KBM-7 (cell line): ENCODE measurements around the gene ZNF579.
"Not testable (repeated sequence)": the region's sequence is repeated elsewhere in the genome, so short reads cannot be mapped to it uniquely, and the experiment has no call there.

Source experiments
- DNase-seq: peaks from one replicate; pipeline ENCODE4 v3.0.0-alpha.2; 2015
- in situ Hi-C: fragments of 300-500 bp; cut with MboI; formaldehyde crosslinking; loops from 2 replicates; pipeline ENCODE4 v1.14.3; 2020; ENCODE audit warnings: low sequenced_read_pairs, low pct_unique_long_range_greater_than_20kb, mixed read lengths

ZNF579 gene

GRCh38 chr19:55546822-55547614 lies 33.6 kb downstream of the ZNF579 start:
- DNase-seq: peak; percentile 27
- in situ Hi-C loops: no loop called here

GRCh38 chr19:55546011-55546410 lies 34.6 kb downstream of the ZNF579 start:
- in situ Hi-C loops: no loop called here
- no peak for DNase-seq

- DNase-seq: no peak
- in situ Hi-C loops: no loop called here
Observed at GRCh38 chr19:55545443-55545842, 35.2 kb downstream of the ZNF579 start, which contains the start of gene SBK3. TSS of gene SBK3 (minus strand) at chr19:55545543. CDS start at chr19:55545543, 0 bp downstream.

DNA sequence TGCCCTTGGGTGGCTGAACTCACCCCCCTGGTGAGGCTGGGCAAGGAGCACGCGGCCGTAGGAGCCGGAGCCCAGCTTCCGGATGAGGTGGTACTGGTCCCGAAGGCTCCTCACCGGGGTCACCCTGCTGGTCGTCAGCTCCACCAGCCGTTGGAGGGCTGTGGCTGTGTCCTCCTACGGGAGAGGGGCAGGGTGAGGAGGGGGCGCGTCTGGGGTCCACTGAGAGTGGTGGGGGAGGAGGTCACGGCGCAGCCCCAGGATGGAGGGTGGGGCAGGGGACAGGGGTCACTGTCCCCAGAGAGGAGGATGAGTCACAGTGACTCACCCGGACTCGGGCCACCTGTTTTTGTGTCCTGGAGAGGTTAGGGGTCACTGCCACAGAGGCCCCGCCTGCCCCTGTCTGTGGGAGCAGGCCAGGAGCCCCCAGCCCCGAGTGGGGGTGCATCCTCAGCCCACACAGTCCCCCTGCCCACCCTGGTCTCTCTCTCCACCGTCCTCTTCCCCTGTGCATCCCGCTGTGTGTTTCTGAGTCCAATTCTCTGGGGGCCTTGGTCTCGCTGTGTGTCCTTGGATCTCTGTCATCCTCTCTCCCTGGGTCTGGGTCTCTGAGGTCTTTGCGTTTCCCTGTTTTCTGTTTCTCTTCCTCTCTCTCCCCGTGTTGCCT lies 35.7 kb downstream of the ZNF579 start:
- in situ Hi-C loops: no loop called here
- DNase-seq: no peak

GRCh38 chr19:55544014-55544413 lies 36.6 kb downstream of the ZNF579 start:
- in situ Hi-C loops: no loop called here

DNA sequence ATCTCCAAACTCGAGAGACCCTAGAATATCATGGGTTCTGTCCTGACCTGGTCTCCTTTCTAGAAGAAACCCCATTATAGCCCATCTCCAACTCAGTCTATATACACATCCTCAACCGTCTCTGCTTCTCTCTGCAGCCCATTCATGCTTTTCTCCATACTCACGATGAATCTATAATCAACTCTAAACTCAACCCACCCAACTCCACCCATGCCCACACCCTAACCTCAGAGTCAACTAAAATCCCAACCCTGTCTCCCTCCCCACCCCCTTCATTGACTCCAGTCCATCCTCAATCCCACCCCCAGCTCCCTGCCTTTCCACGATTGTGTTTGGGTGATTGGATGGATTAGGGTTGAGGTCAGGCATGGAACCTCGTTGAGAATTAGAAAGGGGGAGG lies 37.1 kb downstream of the ZNF579 start:
- DNase-seq: no peak
- in situ Hi-C loops: no loop called here

More at GRCh38 chr19:55544014-55544413, 36.6 kb downstream of the ZNF579 start:
- DNase-seq: no peak

DNA sequence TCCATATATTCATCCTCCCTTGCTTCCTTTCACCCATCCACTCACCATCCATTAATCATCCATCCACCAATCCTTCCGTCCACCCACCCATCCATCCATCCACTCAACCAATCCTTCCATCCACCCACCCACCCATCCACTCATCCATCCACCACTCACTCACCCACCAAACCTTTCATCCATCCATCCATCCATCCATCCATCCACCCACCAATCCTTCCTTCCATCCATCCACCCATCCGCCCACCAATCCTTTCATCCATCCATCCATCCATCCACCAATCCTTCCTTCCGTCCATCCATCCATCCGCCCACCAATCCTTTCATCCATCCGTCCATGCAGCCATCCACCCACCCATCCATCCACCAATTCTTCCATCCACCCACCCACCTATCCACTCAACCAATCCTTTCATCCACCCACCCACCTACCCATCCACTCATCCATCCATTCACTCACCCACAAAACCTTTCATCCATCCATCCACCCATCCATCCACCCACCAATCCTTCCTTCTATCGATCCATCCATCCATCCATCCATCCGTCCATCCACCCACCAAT lies 38.3 kb downstream of the ZNF579 start:
- in situ Hi-C loops: no loop called here
- no peak for DNase-seq

DNA sequence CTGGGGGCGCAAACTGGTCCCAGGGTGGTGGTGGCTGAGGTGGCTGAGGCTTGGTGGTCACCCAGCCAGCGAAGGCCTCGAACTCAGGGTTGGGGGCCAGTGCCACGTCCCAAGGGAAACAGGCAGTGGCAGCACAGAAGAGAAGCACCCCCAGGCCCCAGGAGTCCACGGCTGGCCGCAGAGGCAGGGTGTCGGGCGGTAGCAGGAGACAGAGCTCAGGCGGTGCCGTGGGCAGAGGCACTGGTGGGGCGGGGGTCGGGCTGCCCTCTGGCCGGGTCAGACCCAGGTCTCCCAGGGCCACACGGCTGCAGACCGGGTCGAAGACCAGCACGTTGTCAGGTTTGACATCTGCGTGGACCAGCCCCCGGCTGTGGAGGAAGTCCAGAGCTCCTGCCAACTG lies 39.6 kb downstream of the ZNF579 start:
- in situ Hi-C loops: no loop called here
- DNase-seq: no peak

GRCh38 chr19:55540619-55541018 lies 40.0 kb downstream of the ZNF579 start:
- DNase-seq: no peak

GRCh38 chr19:55539090-55539984 lies 41.3 kb downstream of the ZNF579 start:
- in situ Hi-C loops: no loop called here
- no peak for DNase-seq

More at GRCh38 chr19:55540619-55541018, 40.0 kb downstream of the ZNF579 start:
- in situ Hi-C loops: no loop called here

DNA sequence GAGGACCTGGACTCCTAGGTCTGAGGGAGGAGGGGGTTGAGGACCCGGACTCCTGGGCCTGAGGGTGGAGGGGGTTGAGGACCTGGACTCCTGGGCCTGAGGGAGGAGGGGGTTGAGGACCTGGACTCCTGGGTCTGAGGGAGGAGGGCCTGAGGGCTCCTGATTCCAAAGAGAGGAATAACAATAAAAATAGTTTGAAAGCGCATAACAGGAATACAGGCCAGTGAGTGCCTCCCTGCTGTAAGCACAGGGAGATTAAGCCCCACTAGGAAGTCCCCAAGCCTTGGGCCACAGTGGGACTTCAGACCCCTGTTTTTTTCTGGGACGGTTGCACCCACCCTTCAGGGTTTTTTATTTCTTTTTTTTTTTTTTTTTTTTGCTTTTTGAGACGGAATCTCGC lies 42.5 kb downstream of the ZNF579 start:
- DNase-seq: no peak
- in situ Hi-C loops: no loop called here

DNA sequence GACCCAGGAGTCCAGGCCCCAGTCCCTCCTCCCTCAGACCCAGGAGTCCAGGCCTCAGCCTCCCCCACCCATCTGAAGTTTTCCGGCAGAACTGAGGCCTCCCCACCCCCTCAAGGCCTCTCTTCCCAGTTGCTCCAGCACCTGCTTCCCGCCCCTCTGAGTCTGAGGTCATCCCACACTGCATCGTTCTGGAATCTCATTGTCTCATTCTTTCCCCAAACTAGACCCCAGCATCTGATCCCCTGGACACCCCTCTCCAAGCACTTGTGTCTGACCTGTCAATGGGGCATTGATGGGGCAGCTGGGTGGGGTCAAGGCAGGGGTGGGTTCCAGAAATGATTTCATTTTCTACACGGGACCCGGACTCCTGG lies 42.9 kb downstream of the ZNF579 start:
- DNase-seq: no peak
- in situ Hi-C loops: no loop called here

GRCh38 chr19:55536951-55537740 lies 43.5 kb downstream of the ZNF579 start, which contains the start of gene SBK2:
TSS of gene SBK2 (minus strand) at chr19:55537133. CDS start at chr19:55536294, 839 bp downstream.
- in situ Hi-C loops: no loop called here
- DNase-seq: no peak

DNA sequence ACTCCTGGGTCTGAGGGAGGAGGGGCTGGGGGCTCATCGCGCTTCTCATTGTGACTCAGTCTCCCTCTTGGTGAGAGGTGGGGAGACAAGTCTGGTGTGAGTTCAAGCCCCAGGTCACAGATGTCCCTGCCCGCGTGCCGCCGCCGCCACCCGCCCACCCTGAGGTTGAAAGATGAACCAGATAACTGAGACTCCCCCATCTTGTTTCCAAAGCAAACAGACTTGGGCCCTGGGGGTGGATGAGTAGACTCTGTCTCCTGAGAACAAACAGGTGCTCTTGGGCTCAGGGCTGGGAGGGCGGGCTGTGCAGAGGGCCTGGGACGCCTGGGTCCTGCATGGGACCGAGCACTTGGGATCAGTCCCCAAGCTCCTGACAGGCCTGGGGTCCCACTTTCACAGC lies 44.3 kb downstream of the ZNF579 start:
- in situ Hi-C loops: no loop called here
- DNase-seq: no peak

- in situ Hi-C loops: no loop called here
- no peak for DNase-seq
Observed at GRCh38 chr19:55535965-55536350, 44.7 kb downstream of the ZNF579 start.

DNA sequence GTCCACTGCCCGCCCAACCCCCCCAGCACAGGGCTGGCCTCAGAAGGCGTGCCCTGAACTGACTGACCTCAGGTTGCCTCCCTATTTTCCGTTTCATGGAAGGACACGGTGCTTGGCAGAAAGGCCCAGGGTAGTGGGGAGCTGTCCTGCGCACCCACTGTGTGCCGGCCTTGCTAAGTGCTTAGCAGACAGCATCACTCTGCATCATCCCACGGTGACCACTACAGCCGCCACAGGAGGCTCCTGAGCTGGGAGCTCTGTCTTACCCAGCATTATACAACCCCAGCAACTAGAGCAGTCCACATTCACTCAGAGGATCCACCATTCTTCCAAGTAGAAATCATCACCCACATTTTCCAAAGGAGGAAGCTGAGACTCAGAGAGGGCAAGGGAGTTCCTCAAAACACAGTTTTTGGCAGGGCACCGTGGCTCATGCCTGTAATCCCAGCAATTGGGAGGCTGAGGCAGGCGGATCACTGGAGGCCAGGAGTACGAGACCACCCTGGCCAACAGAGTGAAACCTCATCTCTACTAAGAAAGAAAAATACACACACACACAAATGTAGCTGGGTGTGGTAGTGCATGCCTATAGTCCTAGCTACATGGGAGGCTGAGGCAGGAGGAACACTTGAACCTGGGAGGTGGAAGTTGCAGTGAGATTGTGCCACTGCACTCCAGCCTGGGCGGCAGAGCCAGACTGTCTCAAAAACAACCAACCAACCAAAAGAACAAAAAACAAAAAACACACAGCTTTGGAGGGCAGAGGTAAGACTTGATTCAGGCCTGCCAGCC lies 45.3 kb downstream of the ZNF579 start:
- in situ Hi-C loops: no loop called here
- no peak for DNase-seq

- DNase-seq, in situ Hi-C loops: not testable (repeated sequence)
Observed at GRCh38 chr19:55534280-55534679, 46.4 kb downstream of the ZNF579 start.

GRCh38 chr19:55530996-55531395 lies 49.7 kb downstream of the ZNF579 start:
- in situ Hi-C loops: no loop called here
- no peak for DNase-seq
